ENCODE results near the gene TTC39B. TPM values are rescaled to one million over a fixed set of nuclear protein-coding genes. Genes with fewer than 3 reads are reported as not detected.
A peak's percentile ranks its signal among the peaks of the same experiment; 100 is the strongest.

Gene TTC39B
- total and polyA plus RNA-seq, 4 experiments from 2014 or later = 10.5 to 30.2 (median 19.9) TPM

GRCh38 chr9:15262581-15262980 is 44.4 kb downstream of the TTC39B start:
- DNase-seq = no peak
- Histone ChIP-seq H3K27me3 (ENCODE audit: insufficient read depth, low read length) (no peaks in the 10 kb centered on the region), H3K36me3 (ENCODE audit: insufficient read depth, low read length) (no peaks in the 10 kb centered on the region), H3K9me3 (ENCODE audit: control insufficient read depth in 1 of 2, low read length in 2 of 2) (no peaks in the 10 kb centered on the region), H3K4me1 (ENCODE audit: insufficient read depth, low read length) (no peaks in the 10 kb centered on the region), H3K4me3 (ENCODE audit: low read length in 2 of 2) (no peak overlapping the region), H3K27ac (ENCODE audit: low read depth, low read length) (no peak overlapping the region)
- intact Hi-C loops (cut with micrococcal nuclease) = no loop called here
- H3K27ac Mint-ChIP-seq = peak overlapping the region in 3 of 7 donors; percentile 68 to 74 (median 74)
- no peaks in the 10 kb centered on the region for H3K27me3 Mint-ChIP-seq
- peaks cover 0 to 25% (median 11%) of the 10 kb centered on the region in 4 donors for H3K4me1 Mint-ChIP-seq
- ChIA-PET CTCF (ENCODE audit: partially characterized antibody) (interaction anchor here (1.3 kb wide), 1 partner anchor 31 kb away, joined by 3 read pairs; no protein-coding TSS in a partner anchor), POLR2A (ENCODE audit: partially characterized antibody) (no interaction called here)
- H3K36me3 Mint-ChIP-seq = peaks cover 23 to 35% of the 10 kb centered on the region in 2 donors
- no peaks in the 10 kb centered on the region for H3K9me3 Mint-ChIP-seq
- no peak overlapping the region for H3K4me3 Mint-ChIP-seq

DNA sequence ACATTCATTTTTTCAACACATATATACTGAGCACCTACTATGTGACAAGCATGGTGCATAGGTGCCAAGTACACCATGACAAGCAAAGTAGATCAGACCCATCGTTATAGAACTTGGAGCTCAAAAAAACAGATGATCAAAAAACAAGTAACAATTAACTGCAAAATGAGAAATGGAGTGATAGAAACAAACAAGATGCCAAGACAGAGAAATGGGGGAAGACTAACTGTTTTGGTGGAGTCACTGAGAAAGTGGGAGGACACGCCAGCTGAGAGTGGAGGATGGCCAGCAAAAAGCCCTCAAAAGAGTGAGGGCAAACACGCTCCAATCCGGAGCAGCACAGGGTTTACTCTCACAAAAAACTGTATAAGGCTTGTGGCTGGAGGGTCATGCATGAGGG is 50.6 kb downstream of the TTC39B start:
- no peaks in the 10 kb centered on the region for H3K36me3 ChIP-seq (ENCODE audit: insufficient read depth, low read length)
- peaks cover 2 to 22% (median 14%) of the 10 kb centered on the region in 4 donors for H3K4me1 Mint-ChIP-seq
- ChIA-PET POLR2A (ENCODE audit: partially characterized antibody) (no interaction called here), CTCF (ENCODE audit: partially characterized antibody) (interaction anchor here (1.4 kb wide), 2 partner anchors 54 to 255 kb away, joined by 3 read pairs; no protein-coding TSS in a partner anchor)
- no peak for DNase-seq
- peaks cover 19 to 37% of the 10 kb centered on the region in 2 donors for H3K36me3 Mint-ChIP-seq
- H3K27ac Mint-ChIP-seq = peak overlapping the region in 1 of 7 donors; percentile 25
- H3K27ac ChIP-seq (ENCODE audit: low read depth, low read length) = no peak overlapping the region
- H3K9me3 ChIP-seq (ENCODE audit: control insufficient read depth in 1 of 2, low read length in 2 of 2) = no peaks in the 10 kb centered on the region
- H3K27me3 ChIP-seq (ENCODE audit: insufficient read depth, low read length) = no peaks in the 10 kb centered on the region
- intact Hi-C loops (cut with micrococcal nuclease) = no loop called here
- H3K9me3 Mint-ChIP-seq = no peaks in the 10 kb centered on the region
- no peak overlapping the region for H3K4me3 Mint-ChIP-seq
- H3K4me1 ChIP-seq (ENCODE audit: insufficient read depth, low read length) = no peaks in the 10 kb centered on the region
- H3K27me3 Mint-ChIP-seq = no peaks in the 10 kb centered on the region
- no peak overlapping the region for H3K4me3 ChIP-seq (ENCODE audit: low read length in 2 of 2)

- intact Hi-C loops (cut with micrococcal nuclease) = no loop called here
- Mint-ChIP-seq H3K27me3 (no peaks in the 10 kb centered on the region), H3K4me1 (peaks cover 12 to 32% (median 23%) of the 10 kb centered on the region in 4 donors), H3K4me3 (no peak overlapping the region), H3K9me3 (no peaks in the 10 kb centered on the region), H3K36me3 (peaks cover 11 to 40% of the 10 kb centered on the region in 2 donors), H3K27ac (peak overlapping the region in 1 of 7 donors; percentile 31)
- H3K4me1 ChIP-seq (ENCODE audit: insufficient read depth, low read length) = no peaks in the 10 kb centered on the region
- H3K9me3 ChIP-seq (ENCODE audit: control insufficient read depth in 1 of 2, low read length in 2 of 2) = no peaks in the 10 kb centered on the region
- DNase-seq = no peak
- ChIA-PET CTCF (ENCODE audit: partially characterized antibody) (interaction anchor here (1.2 kb wide), 1 partner anchor 41 kb away, joined by 3 read pairs; no protein-coding TSS in a partner anchor), POLR2A (ENCODE audit: partially characterized antibody) (no interaction called here)
- H3K36me3 ChIP-seq (ENCODE audit: insufficient read depth, low read length) = no peaks in the 10 kb centered on the region
- no peak overlapping the region for H3K4me3 ChIP-seq (ENCODE audit: low read length in 2 of 2)
- no peak overlapping the region for H3K27ac ChIP-seq (ENCODE audit: low read depth, low read length)
- H3K27me3 ChIP-seq (ENCODE audit: insufficient read depth, low read length) = no peaks in the 10 kb centered on the region
Measured at GRCh38 chr9:15253786-15254185, 53.2 kb downstream of the TTC39B start.

DNA sequence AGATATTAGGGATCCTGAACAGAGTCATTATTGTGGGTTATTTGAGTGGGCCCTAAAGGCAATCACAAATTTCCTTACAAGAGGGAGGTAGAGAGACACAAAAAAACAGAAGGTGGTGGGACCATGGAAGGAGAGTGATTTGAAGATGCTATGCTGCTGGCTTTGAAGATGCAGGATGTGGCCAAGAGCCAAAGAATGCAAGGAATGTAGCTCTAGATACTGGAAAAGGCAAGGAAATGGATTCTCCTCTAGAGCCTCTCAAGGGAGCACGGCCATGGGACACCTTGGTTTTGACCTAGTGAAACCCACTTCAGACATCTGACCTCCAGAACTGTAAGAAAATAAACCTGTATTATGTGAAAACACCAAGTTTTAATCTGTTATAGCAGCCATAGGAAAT is 53.8 kb downstream of the TTC39B start:
- Histone ChIP-seq H3K4me1 (ENCODE audit: insufficient read depth, low read length) (no peaks in the 10 kb centered on the region), H3K36me3 (ENCODE audit: insufficient read depth, low read length) (no peaks in the 10 kb centered on the region), H3K27me3 (ENCODE audit: insufficient read depth, low read length) (no peaks in the 10 kb centered on the region), H3K9me3 (ENCODE audit: control insufficient read depth in 1 of 2, low read length in 2 of 2) (no peaks in the 10 kb centered on the region), H3K27ac (ENCODE audit: low read depth, low read length) (no peak overlapping the region), H3K4me3 (ENCODE audit: low read length in 2 of 2) (no peak overlapping the region)
- ChIA-PET CTCF (ENCODE audit: partially characterized antibody) (interaction anchor here (1.2 kb wide), 1 partner anchor 40 kb away, joined by 3 read pairs; no protein-coding TSS in a partner anchor), POLR2A (ENCODE audit: partially characterized antibody) (no interaction called here)
- DNase-seq = no peak
- H3K4me3 Mint-ChIP-seq = no peak overlapping the region
- no peaks in the 10 kb centered on the region for H3K27me3 Mint-ChIP-seq
- H3K36me3 Mint-ChIP-seq = peaks cover 10 to 36% of the 10 kb centered on the region in 2 donors
- intact Hi-C loops (cut with micrococcal nuclease) = no loop called here
- H3K9me3 Mint-ChIP-seq = no peaks in the 10 kb centered on the region
- H3K4me1 Mint-ChIP-seq = peaks cover 12 to 38% (median 23%) of the 10 kb centered on the region in 4 donors
- peak overlapping the region in 1 of 7 donors; percentile 7 for H3K27ac Mint-ChIP-seq

DNA sequence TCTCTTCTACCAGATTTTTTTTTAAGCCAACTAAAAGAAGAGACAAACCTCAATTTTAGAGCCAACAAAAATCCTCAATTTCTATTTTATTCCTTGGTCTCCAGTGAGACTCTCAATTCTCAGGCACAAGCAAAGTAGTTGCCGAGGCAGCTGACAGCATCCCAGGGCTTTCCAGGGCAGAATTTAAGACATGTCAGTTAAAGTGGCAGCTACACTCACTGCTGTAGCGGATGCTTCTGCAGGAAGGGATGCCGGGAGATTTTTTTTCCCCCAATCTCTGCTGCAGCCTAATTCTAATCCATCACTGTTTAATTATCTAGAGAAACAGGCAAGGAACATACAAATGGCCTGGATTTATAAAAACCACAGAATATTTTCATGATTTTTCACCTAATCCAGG is 57.0 kb downstream of the TTC39B start:
- Histone ChIP-seq H3K4me3 (ENCODE audit: low read length in 2 of 2) (no peak overlapping the region), H3K36me3 (ENCODE audit: insufficient read depth, low read length) (no peaks in the 10 kb centered on the region), H3K27ac (ENCODE audit: low read depth, low read length) (no peak overlapping the region), H3K27me3 (ENCODE audit: insufficient read depth, low read length) (no peaks in the 10 kb centered on the region), H3K9me3 (ENCODE audit: control insufficient read depth in 1 of 2, low read length in 2 of 2) (no peaks in the 10 kb centered on the region), H3K4me1 (ENCODE audit: insufficient read depth, low read length) (no peaks in the 10 kb centered on the region)
- ChIA-PET CTCF (ENCODE audit: partially characterized antibody) (no interaction called here), POLR2A (ENCODE audit: partially characterized antibody) (no interaction called here)
- intact Hi-C loops (cut with micrococcal nuclease) = no loop called here
- H3K27ac Mint-ChIP-seq = peak overlapping the region in 1 of 7 donors; percentile 7
- peaks cover 21 to 51% (median 34%) of the 10 kb centered on the region in 4 donors for H3K4me1 Mint-ChIP-seq
- peaks cover 9 to 27% of the 10 kb centered on the region in 2 donors for H3K36me3 Mint-ChIP-seq
- no peaks in the 10 kb centered on the region for H3K27me3 Mint-ChIP-seq
- no peak for DNase-seq
- H3K9me3 Mint-ChIP-seq = no peaks in the 10 kb centered on the region
- H3K4me3 Mint-ChIP-seq = no peak overlapping the region

- H3K4me3 Mint-ChIP-seq = no peak overlapping the region
- no peaks in the 10 kb centered on the region for H3K36me3 ChIP-seq (ENCODE audit: insufficient read depth, low read length)
- H3K36me3 Mint-ChIP-seq = peaks cover 10 to 33% of the 10 kb centered on the region in 2 donors
- no peaks in the 10 kb centered on the region for H3K9me3 ChIP-seq (ENCODE audit: control insufficient read depth in 1 of 2, low read length in 2 of 2)
- no peaks in the 10 kb centered on the region for H3K27me3 Mint-ChIP-seq
- CTCF ChIA-PET (ENCODE audit: partially characterized antibody) = interaction anchor here (1.1 kb wide), 1 partner anchor 18 kb away, joined by 3 read pairs; no protein-coding TSS in a partner anchor
- POLR2A ChIA-PET (ENCODE audit: partially characterized antibody) = no interaction called here
- H3K4me1 Mint-ChIP-seq = peaks cover 23 to 52% (median 38%) of the 10 kb centered on the region in 4 donors
- H3K4me3 ChIP-seq (ENCODE audit: low read length in 2 of 2) = no peak overlapping the region
- H3K4me1 ChIP-seq (ENCODE audit: insufficient read depth, low read length) = no peaks in the 10 kb centered on the region
- no peak overlapping the region for H3K27ac ChIP-seq (ENCODE audit: low read depth, low read length)
- DNase-seq = no peak
- H3K9me3 Mint-ChIP-seq = no peaks in the 10 kb centered on the region
- peak overlapping the region in 4 of 7 donors; percentile 8 to 84 (median 49) for H3K27ac Mint-ChIP-seq
- intact Hi-C loops (cut with micrococcal nuclease) = no loop called here
- H3K27me3 ChIP-seq (ENCODE audit: insufficient read depth, low read length) = no peaks in the 10 kb centered on the region
Measured at GRCh38 chr9:15249042-15249818, 57.8 kb downstream of the TTC39B start.

- ChIA-PET CTCF (ENCODE audit: partially characterized antibody) (interaction anchor here (1.1 kb wide), 1 partner anchor 17 kb away, joined by 3 read pairs; no protein-coding TSS in a partner anchor), POLR2A (ENCODE audit: partially characterized antibody) (no interaction called here)
- intact Hi-C loops (cut with micrococcal nuclease) = no loop called here
- H3K9me3 ChIP-seq (ENCODE audit: control insufficient read depth in 1 of 2, low read length in 2 of 2) = no peaks in the 10 kb centered on the region
- no peaks in the 10 kb centered on the region for H3K27me3 ChIP-seq (ENCODE audit: insufficient read depth, low read length)
- peaks cover 25 to 52% (median 39%) of the 10 kb centered on the region in 4 donors for H3K4me1 Mint-ChIP-seq
- H3K27me3 Mint-ChIP-seq = no peaks in the 10 kb centered on the region
- H3K36me3 Mint-ChIP-seq = peaks cover 13 to 35% of the 10 kb centered on the region in 2 donors
- no peaks in the 10 kb centered on the region for H3K9me3 Mint-ChIP-seq
- no peaks in the 10 kb centered on the region for H3K4me1 ChIP-seq (ENCODE audit: insufficient read depth, low read length)
- no peak for DNase-seq
- no peak overlapping the region for H3K27ac ChIP-seq (ENCODE audit: low read depth, low read length)
- H3K4me3 ChIP-seq (ENCODE audit: low read length in 2 of 2) = no peak overlapping the region
- no peaks in the 10 kb centered on the region for H3K36me3 ChIP-seq (ENCODE audit: insufficient read depth, low read length)
- H3K4me3 Mint-ChIP-seq = no peak overlapping the region
- H3K27ac Mint-ChIP-seq = no peak overlapping the region
Measured at GRCh38 chr9:15248621-15249020, 58.4 kb downstream of the TTC39B start.

Measured in CD4-positive, alpha-beta memory T cell (primary cell).